H7 (cell line): ENCODE data around the gene SMO. TPM values are rescaled to one million over a fixed set of nuclear protein-coding genes. Genes with fewer than 3 reads are reported as not detected.
A peak's percentile ranks its signal among the peaks of the same experiment; 100 is the strongest.

Experiments
- DNase-seq: peaks from one replicate; pipeline ENCODE4 v3.0.0; 2012
- H3K27me3 ChIP-seq: 2 replicates; pipeline ENCODE4 v1.6.0; 2011; ENCODE audit warnings: mild to moderate bottlenecking, low read length; ENCODE audit not compliant: control insufficient read depth, insufficient read depth
- H3K36me3 ChIP-seq: replicated peaks from 2 replicates; pipeline ENCODE4 v1.5.1; 2011; ENCODE audit warnings: low read length; ENCODE audit not compliant: control insufficient read depth, insufficient read depth
- H3K4me3 ChIP-seq: 2 replicates; pipeline ENCODE4 v1.5.1; 2011; ENCODE audit warnings: low read depth, mild to moderate bottlenecking, control low read depth, low read length, moderate library complexity; ENCODE audit not compliant: insufficient read depth
- total RNA-seq: library from RNA; depleted of rRNA; stranded (reverse); fragments of >200 nt; shearing (Covaris generic); gene quantifications from 2 replicates; pipeline ENCODE4 v1.2.3, GENCODE V29; 2014; rRNA removed

The SMO gene
- total RNA-seq: 44.9 and 49.6 TPM in 2 replicates

GRCh38 chr7:129188372-129188891, at the start of gene SMO:
TSS of gene SMO (plus strand) at chr7:129188633. CDS start at chr7:129189152, 519 bp downstream.
- H3K27me3 ChIP-seq: peaks cover 16% of the 10 kb centered on the region
- H3K36me3 ChIP-seq: peaks cover 1% of the 10 kb centered on the region; the same call in 1 of the 2 replicates
- DNase-seq: peak; percentile 98
- H3K4me3 ChIP-seq: peak within 1 kb of the TSS; percentile 84

GRCh38 chr7:129143724-129144094, 44.7 kb upstream of the SMO start:
- Histone ChIP-seq H3K27me3 (peaks cover 28% of the 10 kb centered on the region), H3K36me3 (no peaks in the 10 kb centered on the region), H3K4me3 (peak overlapping the region; percentile 57; the same call in 1 of the 2 replicates)
- no peak for DNase-seq

- peak; percentile 98 for DNase-seq
- Histone ChIP-seq H3K4me3 (peak within 1 kb of the TSS; percentile 57), H3K27me3 (peaks cover 28% of the 10 kb centered on the region), H3K36me3 (no peaks in the 10 kb centered on the region)
Measured at GRCh38 chr7:129144095-129144833, 44.2 kb upstream of the SMO start, which contains the start of gene TSPAN33. TSS of gene TSPAN33 (plus strand) at chr7:129144707. CDS start at chr7:129144981, 274 bp downstream.

GRCh38 chr7:129144834-129145668, 43.4 kb upstream of the SMO start:
- DNase-seq: peak; percentile 71
- H3K36me3 ChIP-seq: no peaks in the 10 kb centered on the region
- H3K27me3 ChIP-seq: peaks cover 28% of the 10 kb centered on the region
- H3K4me3 ChIP-seq: peak overlapping the region; percentile 57

- Histone ChIP-seq H3K36me3 (no peaks in the 10 kb centered on the region), H3K4me3 (no peak overlapping the region), H3K27me3 (peaks cover 28% of the 10 kb centered on the region)
- DNase-seq: no peak
Measured at GRCh38 chr7:129146237-129146979, 42.0 kb upstream of the SMO start.

- DNase-seq: no peak
- Histone ChIP-seq H3K27me3 (peaks cover 25% of the 10 kb centered on the region), H3K36me3 (no peaks in the 10 kb centered on the region), H3K4me3 (no peak overlapping the region)
Measured at GRCh38 chr7:129147731-129148130, 40.7 kb upstream of the SMO start.

- Histone ChIP-seq H3K27me3 (peaks cover 13% of the 10 kb centered on the region; the same call in 1 of the 2 replicates), H3K36me3 (no peaks in the 10 kb centered on the region), H3K4me3 (no peak overlapping the region)
- DNase-seq: no peak
Measured at GRCh38 chr7:129149511-129149910, 38.9 kb upstream of the SMO start.

GRCh38 chr7:129150199-129150996, 38.0 kb upstream of the SMO start:
- Histone ChIP-seq H3K36me3 (no peaks in the 10 kb centered on the region), H3K4me3 (no peak overlapping the region), H3K27me3 (peaks cover 7% of the 10 kb centered on the region; the same call in 1 of the 2 replicates)
- DNase-seq: peak; percentile 77

GRCh38 chr7:129157651-129158050, 30.8 kb upstream of the SMO start:
- H3K27me3 ChIP-seq: no peaks in the 10 kb centered on the region
- DNase-seq: no peak
- no peak overlapping the region for H3K4me3 ChIP-seq
- no peaks in the 10 kb centered on the region for H3K36me3 ChIP-seq

GRCh38 chr7:129159539-129159938, 28.9 kb upstream of the SMO start:
- Histone ChIP-seq H3K36me3 (no peaks in the 10 kb centered on the region), H3K27me3 (no peaks in the 10 kb centered on the region), H3K4me3 (no peak overlapping the region)
- no peak for DNase-seq

- Histone ChIP-seq H3K4me3 (no peak overlapping the region), H3K36me3 (peaks cover 1% of the 10 kb centered on the region; the same call in 1 of the 2 replicates), H3K27me3 (no peaks in the 10 kb centered on the region)
- DNase-seq: peak; percentile 68
Measured at GRCh38 chr7:129160161-129160905, 28.1 kb upstream of the SMO start.

- peaks cover 2% of the 10 kb centered on the region; the same call in 1 of the 2 replicates for H3K36me3 ChIP-seq
- H3K27me3 ChIP-seq: no peaks in the 10 kb centered on the region
- DNase-seq: no peak
- H3K4me3 ChIP-seq: no peak overlapping the region
Measured at GRCh38 chr7:129161524-129162225, 26.8 kb upstream of the SMO start.
